B cell (primary cell): ENCODE results near the gene A1BG. TPM values are rescaled to one million over a fixed set of nuclear protein-coding genes. Genes with fewer than 3 reads are reported as not detected.

ENCODE experiments used
- ATAC-seq: fragments of 200-7000 bp; cut with Tn5 transposase; one replicate; pipeline ENCODE4 v1.10.0; 2021; ENCODE audit warnings: low read depth, mild to moderate bottlenecking, moderate number of reproducible peaks, moderate library complexity
- CTCF ChIA-PET: fragments of 350-600 bp; sonication (Branson Sonifier 250); formaldehyde crosslinking; loops from one replicate; lab custom pipeline; 2021; ENCODE audit warnings: antibody characterized with exemption, inconsistent platforms; lab: Charles Lee
- POLR2A ChIA-PET: fragments of 350-600 bp; sonication (Branson Sonifier 250); formaldehyde crosslinking; loops from one replicate; lab custom pipeline; 2021; ENCODE audit warnings: antibody characterized with exemption; lab: Charles Lee
- DNase-seq: peaks from one replicate; pipeline ENCODE4 v3.0.0; 2013
- H2AFZ ChIP-seq: 2 replicates; pipeline ENCODE4 v1.6.1; 2012; ENCODE audit warnings: mild to moderate bottlenecking, low read depth, low read length; ENCODE audit not compliant: insufficient read depth, poor library complexity, severe bottlenecking
- H3K27ac ChIP-seq, 2 donors: 1 replicate in 1 of 2; 2 replicates in 1 of 2; pipeline ENCODE4 v1.5.1; 2012 to 2013; ENCODE audit warnings: low read length in 2 of 2, mild to moderate bottlenecking in 2 of 2, moderate library complexity in 1 of 2
- H3K27me3 ChIP-seq, 4 experiments: fragments of 200-600 bp in 1 of 4; sonication (generic) in 1 of 4; replicated peaks in 1 of 4; 1 replicate in 2 of 4; 2 replicates in 2 of 4; pipeline versions ENCODE4 v1.6.1 to v1.7.0; 2013 to 2016; ENCODE audit warnings: low read length in 3 of 4, mild to moderate bottlenecking in 2 of 4, mixed read lengths in 1 of 4, moderate library complexity in 1 of 4; ENCODE audit not compliant: insufficient read depth in 4 of 4, control insufficient read depth in 3 of 4; ENCODE audit errors: control extremely low read depth in 1 of 4
- H3K36me3 ChIP-seq, 2 experiments: replicated peaks in 1 of 2; 1 replicate in 1 of 2; 2 replicates in 1 of 2; pipeline versions ENCODE4 v1.6.1 to v1.7.1; 2013; ENCODE audit warnings: low read length in 1 of 2; ENCODE audit not compliant: insufficient read depth in 2 of 2, control insufficient read depth in 1 of 2; ENCODE audit errors: control extremely low read depth in 1 of 2, extremely low read depth in 1 of 2
- H3K4me1 ChIP-seq, 2 donors: fragments of 200-600 bp in 1 of 2; sonication (generic) in 1 of 2; 1 replicate in 1 of 2; 2 replicates in 1 of 2; pipeline versions ENCODE4 v1.5.1 to v1.6.1; 2013 to 2017; ENCODE audit warnings: low read length in 2 of 2; ENCODE audit not compliant: control insufficient read depth in 2 of 2, insufficient read depth in 2 of 2
- H3K4me2 ChIP-seq: replicated peaks from 2 replicates; pipeline ENCODE3; 2012; ENCODE audit warnings: mild to moderate bottlenecking, low read depth, low read length; ENCODE audit not compliant: poor library complexity, severe bottlenecking
- H3K4me3 ChIP-seq, 5 experiments: fragments of 200-600 bp in 1 of 5; sonication (generic) in 1 of 5; 1 replicate in 3 of 5; 2 replicates in 2 of 5; pipeline versions ENCODE4 v1.5.1 to v1.7.0; 2011 to 2016; ENCODE audit warnings: low read length in 4 of 5, mild to moderate bottlenecking in 4 of 5, low read depth in 2 of 5, control low read depth in 1 of 5, moderate library complexity in 1 of 5; ENCODE audit not compliant: insufficient read depth in 1 of 5; ENCODE audit errors: control extremely low read depth in 1 of 5, extremely low read depth in 1 of 5
- H3K79me2 ChIP-seq: fragments of 200-600 bp; sonication (generic); one replicate; pipeline ENCODE4 v1.6.0; 2016; ENCODE audit warnings: low read length; ENCODE audit not compliant: control insufficient read depth, insufficient read depth
- H3K9ac ChIP-seq: fragments of 200-600 bp; sonication (generic); 2 replicates; pipeline ENCODE4 v1.6.1; 2017; ENCODE audit warnings: mild to moderate bottlenecking, low read length, moderate library complexity
- H3K9me3 ChIP-seq, 3 donors: one replicate each; pipeline versions ENCODE4 v1.6.1 to v1.7.1; 2013; ENCODE audit warnings: low read length in 2 of 3; ENCODE audit not compliant: control insufficient read depth in 2 of 3, insufficient read depth in 1 of 3; ENCODE audit errors: control extremely low read depth in 1 of 3
- H4K20me1 ChIP-seq: 2 replicates; pipeline ENCODE4 v1.6.0; 2012; ENCODE audit warnings: mild to moderate bottlenecking, low read length; ENCODE audit not compliant: insufficient read depth, control insufficient read depth, poor library complexity, severe bottlenecking
- H3K27ac Mint-ChIP-seq: one replicate; pipeline ENCODE4 v1.8.0; 2021; ENCODE audit warnings: mixed read lengths
- H3K27me3 Mint-ChIP-seq: one replicate; pipeline ENCODE4 v1.8.0; 2021; ENCODE audit warnings: mixed read lengths
- H3K4me1 Mint-ChIP-seq: one replicate; pipeline ENCODE4 v1.8.0; 2021; ENCODE audit warnings: mixed read lengths
- H3K4me3 Mint-ChIP-seq: one replicate; pipeline ENCODE4 v1.8.0; 2021; ENCODE audit warnings: mixed read lengths
- H3K9me3 Mint-ChIP-seq: one replicate; pipeline ENCODE4 v1.8.0; 2022; ENCODE audit warnings: mixed read lengths; ENCODE audit not compliant: insufficient read depth
- EZH2 ChIP-seq: IDR thresholded peaks from 2 replicates; pipeline ENCODE4 v1.6.1; 2012; ENCODE audit warnings: borderline replicate concordance, low read depth, mild to moderate bottlenecking, moderate library complexity, low read length; ENCODE audit not compliant: insufficient read depth, poor library complexity, severe bottlenecking
- WGBS: methylation state at CpG from one replicate; pipeline ENCODE4 v1.1.5; 2013; ENCODE audit warnings: missing lambda C conversion rate; ENCODE audit not compliant: insufficient coverage; 5-methylcytosine and 5-hydroxymethylcytosine counted together
- intact Hi-C: fragments of 100-400 bp; cut with micrococcal nuclease; formaldehyde crosslinking; loops from one replicate; pipeline ENCODE4 v1.10.0; 2022
- polyA plus RNA-seq: library from polyadenylated mRNA; depleted of rRNA; stranded (reverse); fragments of >200 nt; gene quantifications from 2 replicates; pipeline ENCODE4 v1.2.3, GENCODE V29; 2012
- total RNA-seq, 2 donors: library from RNA; stranded (reverse); fragments of 120-200 nt in 1 of 2; gene quantifications; 1 replicate in 1 of 2; 2 replicates in 1 of 2; pipeline versions ENCODE4 v1.2.3 to v1.2.4, GENCODE V29; 2013 to 2022
- TF ChIP-seq, protein P1 (sequence below): fragments of 200-600 bp; IDR thresholded peaks from one replicate; pipeline ENCODE4 v1.8.0; 2022; ENCODE audit warnings: antibody characterized with exemption, mild to moderate bottlenecking

Gene A1BG
- total and polyA plus RNA-seq, 2 donors (not counting 1 experiment from before 2014, with no cell fraction given), result 18.4 to 52.6 TPM

GRCh38 chr19:58368561-58369360 is 15.5 kb upstream of the A1BG start:
- H3K79me2 ChIP-seq, result peaks cover 12% of the 10 kb centered on the region
- H3K9me3 ChIP-seq, result peaks cover 0 to 3% (median 0%) of the 10 kb centered on the region in 3 donors
- no peak overlapping the region for H3K4me3 ChIP-seq
- H3K4me1 ChIP-seq, result peaks cover 8 to 9% of the 10 kb centered on the region in 2 donors
- no peak overlapping the region for H3K27ac ChIP-seq
- Mint-ChIP-seq H3K4me1 (peaks cover 5% of the 10 kb centered on the region), H3K27me3 (no peaks in the 10 kb centered on the region), H3K27ac (no peak overlapping the region), H3K9me3 (no peaks in the 10 kb centered on the region), H3K4me3 (no peak overlapping the region)
- CTCF ChIA-PET, result no interaction called here
- no peak overlapping the region for H3K9ac ChIP-seq
- H2AFZ ChIP-seq, result no peak overlapping the region
- POLR2A ChIA-PET, result no interaction called here
- ATAC-seq (no peak), DNase-seq (no peak)
- no peaks in the 10 kb centered on the region for H3K27me3 ChIP-seq
- 98% methylated on average over 68 of the region's 68 CpGs for WGBS
- no peak overlapping the region for H3K4me2 ChIP-seq
- no peak for TF ChIP-seq EZH2
- TF ChIP-seq, protein P1, sequence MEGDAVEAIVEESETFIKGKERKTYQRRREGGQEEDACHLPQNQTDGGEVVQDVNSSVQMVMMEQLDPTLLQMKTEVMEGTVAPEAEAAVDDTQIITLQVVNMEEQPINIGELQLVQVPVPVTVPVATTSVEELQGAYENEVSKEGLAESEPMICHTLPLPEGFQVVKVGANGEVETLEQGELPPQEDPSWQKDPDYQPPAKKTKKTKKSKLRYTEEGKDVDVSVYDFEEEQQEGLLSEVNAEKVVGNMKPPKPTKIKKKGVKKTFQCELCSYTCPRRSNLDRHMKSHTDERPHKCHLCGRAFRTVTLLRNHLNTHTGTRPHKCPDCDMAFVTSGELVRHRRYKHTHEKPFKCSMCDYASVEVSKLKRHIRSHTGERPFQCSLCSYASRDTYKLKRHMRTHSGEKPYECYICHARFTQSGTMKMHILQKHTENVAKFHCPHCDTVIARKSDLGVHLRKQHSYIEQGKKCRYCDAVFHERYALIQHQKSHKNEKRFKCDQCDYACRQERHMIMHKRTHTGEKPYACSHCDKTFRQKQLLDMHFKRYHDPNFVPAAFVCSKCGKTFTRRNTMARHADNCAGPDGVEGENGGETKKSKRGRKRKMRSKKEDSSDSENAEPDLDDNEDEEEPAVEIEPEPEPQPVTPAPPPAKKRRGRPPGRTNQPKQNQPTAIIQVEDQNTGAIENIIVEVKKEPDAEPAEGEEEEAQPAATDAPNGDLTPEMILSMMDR, result no peak
- H3K36me3 ChIP-seq, result no peaks in the 10 kb centered on the region
- H4K20me1 ChIP-seq, result no peaks in the 10 kb centered on the region
- intact Hi-C loops, result no loop called here

DNA sequence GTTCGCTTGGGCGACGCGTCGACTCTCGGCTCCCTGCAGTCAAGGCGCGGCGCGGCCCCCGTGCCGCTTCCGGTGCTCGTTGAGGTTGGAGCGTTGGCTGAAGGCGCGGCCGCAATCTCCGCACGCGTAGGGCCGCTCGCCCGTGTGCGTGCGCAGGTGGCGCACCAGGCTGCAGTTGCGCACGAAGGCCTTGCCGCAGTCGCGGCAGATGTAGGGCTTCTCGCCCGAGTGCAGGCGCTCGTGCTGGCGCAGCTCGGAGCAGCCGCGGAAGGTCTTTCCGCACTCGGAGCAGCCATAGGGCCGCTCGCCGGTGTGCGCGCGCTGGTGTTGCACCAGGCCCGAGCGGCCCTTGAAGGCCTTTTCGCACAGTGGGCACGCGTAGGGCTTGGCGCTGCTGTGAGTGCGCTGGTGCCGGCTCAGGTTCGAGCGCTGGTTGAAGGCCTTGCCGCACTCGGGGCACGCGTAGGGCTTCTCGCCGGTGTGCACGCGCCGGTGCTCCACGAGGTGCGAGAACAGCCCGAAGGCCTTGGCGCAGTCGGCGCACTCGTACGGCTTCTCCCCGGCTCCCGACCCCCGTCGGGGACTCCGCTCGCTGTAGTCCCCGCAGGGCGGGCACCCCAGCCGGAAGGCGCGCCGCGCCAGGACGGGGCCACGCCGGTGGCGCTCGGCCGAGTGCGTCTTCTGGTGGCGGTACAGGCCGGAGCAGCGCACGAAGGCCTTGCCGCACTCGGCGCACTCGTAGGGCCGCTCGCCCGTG is 14.6 kb upstream of the A1BG start:
- no peak overlapping the region for H2AFZ ChIP-seq
- ChIA-PET CTCF (no interaction called here), POLR2A (no interaction called here)
- H3K9ac ChIP-seq, result no peak overlapping the region
- Mint-ChIP-seq H3K27ac (no peak overlapping the region), H3K9me3 (no peaks in the 10 kb centered on the region), H3K4me3 (no peak overlapping the region), H3K4me1 (peaks cover 6% of the 10 kb centered on the region), H3K27me3 (no peaks in the 10 kb centered on the region)
- no peak for ATAC-seq
- intact Hi-C loops, result no loop called here
- H3K4me2 ChIP-seq, result no peak overlapping the region
- H3K79me2 ChIP-seq, result peaks cover 4% of the 10 kb centered on the region
- peaks cover 8 to 18% of the 10 kb centered on the region in 2 donors for H3K4me1 ChIP-seq
- no peak for TF ChIP-seq EZH2
- TF ChIP-seq, protein P1, result no peak
- no peaks in the 10 kb centered on the region for H3K36me3 ChIP-seq
- H3K4me3 ChIP-seq, result no peak overlapping the region
- H4K20me1 ChIP-seq, result no peaks in the 10 kb centered on the region
- no peak overlapping the region for H3K27ac ChIP-seq
- H3K9me3 ChIP-seq, result peaks cover 0 to 3% (median 0%) of the 10 kb centered on the region in 3 donors
- 97% methylated on average over 106 of the region's 106 CpGs for WGBS
- no peaks in the 10 kb centered on the region for H3K27me3 ChIP-seq
- DNase-seq, result no peak
